TTC549 (cell line): ENCODE data around the gene VRK3.
"Not testable (repeated sequence)": the region's sequence is repeated elsewhere in the genome, so short reads cannot be mapped to it uniquely, and the experiment has no call there.

Source experiments
- FAIRE-seq: peaks from 2 replicates; lab custom pipeline; 2012; peaks lifted over from hg19 to GRCh38; lab: Jason Lieb, UNC

VRK3 gene

GRCh38 chr19:49954092-49954829 is 70.9 kb downstream of the VRK3 start:
- no peak for FAIRE-seq

GRCh38 chr19:49953416-49953815 is 71.8 kb downstream of the VRK3 start:
- FAIRE-seq, result no peak

GRCh38 chr19:49952906-49953305 is 72.3 kb downstream of the VRK3 start:
- no peak for FAIRE-seq

- FAIRE-seq, result no peak
These were observed 72.7 kb downstream of the VRK3 start for GRCh38 chr19:49952479-49952836.

- FAIRE-seq, result no peak
These were observed 73.2 kb downstream of the VRK3 start for GRCh38 chr19:49951806-49952478.

- FAIRE-seq, result no peak
These were observed 74.1 kb downstream of the VRK3 start for GRCh38 chr19:49950956-49951526.

- FAIRE-seq, result no peak
These were observed 74.6 kb downstream of the VRK3 start for GRCh38 chr19:49950590-49950948.

GRCh38 chr19:49949742-49950589 is 75.2 kb downstream of the VRK3 start:
- no peak for FAIRE-seq

GRCh38 chr19:49946415-49946814 is 78.8 kb downstream of the VRK3 start:
- FAIRE-seq, result no peak

- not testable (repeated sequence) for FAIRE-seq
These were observed 80.6 kb downstream of the VRK3 start for GRCh38 chr19:49944567-49944966.

GRCh38 chr19:49940482-49940791 is 84.7 kb downstream of the VRK3 start:
- FAIRE-seq, result no peak

- no peak for FAIRE-seq
These were observed 85.3 kb downstream of the VRK3 start for GRCh38 chr19:49939721-49940481.

- no peak for FAIRE-seq
These were observed 86.5 kb downstream of the VRK3 start for GRCh38 chr19:49938662-49939061.

- FAIRE-seq, result no peak
These were observed 87.3 kb downstream of the VRK3 start for GRCh38 chr19:49937750-49938381.

- FAIRE-seq, result no peak
These were observed 88.6 kb downstream of the VRK3 start for GRCh38 chr19:49936549-49936948.

GRCh38 chr19:49933643-49934042 is 91.5 kb downstream of the VRK3 start:
- no peak for FAIRE-seq

- no peak for FAIRE-seq
These were observed 92.4 kb downstream of the VRK3 start for GRCh38 chr19:49932731-49933131.

- no peak for FAIRE-seq
These were observed 93.1 kb downstream of the VRK3 start for GRCh38 chr19:49932041-49932451.

GRCh38 chr19:49931293-49932040 is 93.7 kb downstream of the VRK3 start:
- FAIRE-seq, result no peak

GRCh38 chr19:49930483-49931011 is 94.6 kb downstream of the VRK3 start:
- FAIRE-seq, result no peak
